ENCODE measurements around the gene CERS1.
A peak's percentile ranks its signal among the peaks of the same experiment; 100 is the strongest.

DNA sequence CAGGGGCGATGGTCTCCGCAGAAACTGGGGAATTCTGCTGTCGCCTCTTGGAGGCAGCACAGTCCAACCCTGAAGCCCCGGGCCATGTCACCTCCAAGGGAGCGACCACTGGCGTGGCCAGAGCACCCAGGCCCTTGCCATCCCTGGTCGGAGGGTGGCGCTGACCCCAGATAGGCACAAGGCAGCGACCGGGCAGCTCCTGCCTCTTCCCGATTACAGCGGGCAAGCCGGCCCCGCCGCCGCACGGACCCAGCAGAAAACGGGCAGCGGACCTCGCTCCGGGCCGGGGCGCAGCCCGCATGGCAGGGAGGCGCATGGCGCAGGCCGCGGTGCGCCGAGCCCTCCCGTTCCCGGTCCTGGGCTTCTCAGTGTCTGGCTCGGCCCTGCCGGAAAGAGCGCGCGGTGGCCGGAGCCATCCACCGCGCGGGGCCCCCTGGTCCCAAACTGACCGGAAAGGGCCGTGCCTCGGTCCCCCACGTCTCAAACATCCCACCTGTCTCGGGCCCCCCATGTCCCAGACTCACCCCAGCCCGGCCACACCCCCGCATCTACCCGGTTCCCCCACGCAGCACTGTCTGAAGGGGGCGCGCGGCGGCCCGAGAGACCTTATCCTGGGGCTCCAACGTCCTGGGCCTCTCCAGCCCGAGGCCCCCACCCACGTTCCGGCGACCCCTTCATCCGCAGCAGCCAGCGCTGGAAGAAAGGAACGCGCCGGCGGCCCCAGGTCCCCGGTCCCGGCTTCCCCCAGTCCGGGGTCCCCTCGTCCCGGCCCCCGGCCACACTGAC lies 727 bp downstream of the CERS1 start:
- TF ChIP-seq, protein P1, sequence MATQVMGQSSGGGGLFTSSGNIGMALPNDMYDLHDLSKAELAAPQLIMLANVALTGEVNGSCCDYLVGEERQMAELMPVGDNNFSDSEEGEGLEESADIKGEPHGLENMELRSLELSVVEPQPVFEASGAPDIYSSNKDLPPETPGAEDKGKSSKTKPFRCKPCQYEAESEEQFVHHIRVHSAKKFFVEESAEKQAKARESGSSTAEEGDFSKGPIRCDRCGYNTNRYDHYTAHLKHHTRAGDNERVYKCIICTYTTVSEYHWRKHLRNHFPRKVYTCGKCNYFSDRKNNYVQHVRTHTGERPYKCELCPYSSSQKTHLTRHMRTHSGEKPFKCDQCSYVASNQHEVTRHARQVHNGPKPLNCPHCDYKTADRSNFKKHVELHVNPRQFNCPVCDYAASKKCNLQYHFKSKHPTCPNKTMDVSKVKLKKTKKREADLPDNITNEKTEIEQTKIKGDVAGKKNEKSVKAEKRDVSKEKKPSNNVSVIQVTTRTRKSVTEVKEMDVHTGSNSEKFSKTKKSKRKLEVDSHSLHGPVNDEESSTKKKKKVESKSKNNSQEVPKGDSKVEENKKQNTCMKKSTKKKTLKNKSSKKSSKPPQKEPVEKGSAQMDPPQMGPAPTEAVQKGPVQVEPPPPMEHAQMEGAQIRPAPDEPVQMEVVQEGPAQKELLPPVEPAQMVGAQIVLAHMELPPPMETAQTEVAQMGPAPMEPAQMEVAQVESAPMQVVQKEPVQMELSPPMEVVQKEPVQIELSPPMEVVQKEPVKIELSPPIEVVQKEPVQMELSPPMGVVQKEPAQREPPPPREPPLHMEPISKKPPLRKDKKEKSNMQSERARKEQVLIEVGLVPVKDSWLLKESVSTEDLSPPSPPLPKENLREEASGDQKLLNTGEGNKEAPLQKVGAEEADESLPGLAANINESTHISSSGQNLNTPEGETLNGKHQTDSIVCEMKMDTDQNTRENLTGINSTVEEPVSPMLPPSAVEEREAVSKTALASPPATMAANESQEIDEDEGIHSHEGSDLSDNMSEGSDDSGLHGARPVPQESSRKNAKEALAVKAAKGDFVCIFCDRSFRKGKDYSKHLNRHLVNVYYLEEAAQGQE (tag by site-specific recombination; IDR thresholded peaks at IDR 0.05) = no peak
- TF ChIP-seq ZNF175 (tag by site-specific recombination; IDR thresholded peaks at IDR 0.05) (no peak), TRIM28 (IDR thresholded peaks at IDR 0.05; ENCODE audit: borderline replicate concordance, low read length) (no peak), ZNF561 (tag by site-specific recombination; IDR thresholded peaks at IDR 0.05; ENCODE audit: borderline replicate concordance) (no peak)
- TF ChIP-seq, protein P2, sequence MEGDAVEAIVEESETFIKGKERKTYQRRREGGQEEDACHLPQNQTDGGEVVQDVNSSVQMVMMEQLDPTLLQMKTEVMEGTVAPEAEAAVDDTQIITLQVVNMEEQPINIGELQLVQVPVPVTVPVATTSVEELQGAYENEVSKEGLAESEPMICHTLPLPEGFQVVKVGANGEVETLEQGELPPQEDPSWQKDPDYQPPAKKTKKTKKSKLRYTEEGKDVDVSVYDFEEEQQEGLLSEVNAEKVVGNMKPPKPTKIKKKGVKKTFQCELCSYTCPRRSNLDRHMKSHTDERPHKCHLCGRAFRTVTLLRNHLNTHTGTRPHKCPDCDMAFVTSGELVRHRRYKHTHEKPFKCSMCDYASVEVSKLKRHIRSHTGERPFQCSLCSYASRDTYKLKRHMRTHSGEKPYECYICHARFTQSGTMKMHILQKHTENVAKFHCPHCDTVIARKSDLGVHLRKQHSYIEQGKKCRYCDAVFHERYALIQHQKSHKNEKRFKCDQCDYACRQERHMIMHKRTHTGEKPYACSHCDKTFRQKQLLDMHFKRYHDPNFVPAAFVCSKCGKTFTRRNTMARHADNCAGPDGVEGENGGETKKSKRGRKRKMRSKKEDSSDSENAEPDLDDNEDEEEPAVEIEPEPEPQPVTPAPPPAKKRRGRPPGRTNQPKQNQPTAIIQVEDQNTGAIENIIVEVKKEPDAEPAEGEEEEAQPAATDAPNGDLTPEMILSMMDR (tag by site-specific recombination; IDR thresholded peaks at IDR 0.05) = peak; percentile 58
- TF ChIP-seq, protein P3, sequence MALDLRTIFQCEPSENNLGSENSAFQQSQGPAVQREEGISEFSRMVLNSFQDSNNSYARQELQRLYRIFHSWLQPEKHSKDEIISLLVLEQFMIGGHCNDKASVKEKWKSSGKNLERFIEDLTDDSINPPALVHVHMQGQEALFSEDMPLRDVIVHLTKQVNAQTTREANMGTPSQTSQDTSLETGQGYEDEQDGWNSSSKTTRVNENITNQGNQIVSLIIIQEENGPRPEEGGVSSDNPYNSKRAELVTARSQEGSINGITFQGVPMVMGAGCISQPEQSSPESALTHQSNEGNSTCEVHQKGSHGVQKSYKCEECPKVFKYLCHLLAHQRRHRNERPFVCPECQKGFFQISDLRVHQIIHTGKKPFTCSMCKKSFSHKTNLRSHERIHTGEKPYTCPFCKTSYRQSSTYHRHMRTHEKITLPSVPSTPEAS (tag by site-specific recombination; IDR thresholded peaks at IDR 0.05) = no peak
- TF ChIP-seq, protein P4, sequence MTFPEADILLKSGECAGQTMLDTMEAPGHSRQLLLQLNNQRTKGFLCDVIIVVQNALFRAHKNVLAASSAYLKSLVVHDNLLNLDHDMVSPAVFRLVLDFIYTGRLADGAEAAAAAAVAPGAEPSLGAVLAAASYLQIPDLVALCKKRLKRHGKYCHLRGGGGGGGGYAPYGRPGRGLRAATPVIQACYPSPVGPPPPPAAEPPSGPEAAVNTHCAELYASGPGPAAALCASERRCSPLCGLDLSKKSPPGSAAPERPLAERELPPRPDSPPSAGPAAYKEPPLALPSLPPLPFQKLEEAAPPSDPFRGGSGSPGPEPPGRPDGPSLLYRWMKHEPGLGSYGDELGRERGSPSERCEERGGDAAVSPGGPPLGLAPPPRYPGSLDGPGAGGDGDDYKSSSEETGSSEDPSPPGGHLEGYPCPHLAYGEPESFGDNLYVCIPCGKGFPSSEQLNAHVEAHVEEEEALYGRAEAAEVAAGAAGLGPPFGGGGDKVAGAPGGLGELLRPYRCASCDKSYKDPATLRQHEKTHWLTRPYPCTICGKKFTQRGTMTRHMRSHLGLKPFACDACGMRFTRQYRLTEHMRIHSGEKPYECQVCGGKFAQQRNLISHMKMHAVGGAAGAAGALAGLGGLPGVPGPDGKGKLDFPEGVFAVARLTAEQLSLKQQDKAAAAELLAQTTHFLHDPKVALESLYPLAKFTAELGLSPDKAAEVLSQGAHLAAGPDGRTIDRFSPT (tag by site-specific recombination; IDR thresholded peaks at IDR 0.05) = no peak; the same call in 1 of the 2 replicates

Data from HEK293 (cell line).